WTC11 (cell line): Measurements from ENCODE around the gene TMEM108. TPM values are rescaled to one million over a fixed set of nuclear protein-coding genes. Genes with fewer than 3 reads are reported as not detected.

Source experiments
- ATAC-seq: fragments of 200-7000 bp; cut with Tn5 transposase; 2 replicates; pipeline ENCODE4 v1.10.0; 2021; ENCODE audit warnings: mild to moderate bottlenecking, moderate library complexity
- CTCF ChIA-PET: fragments of 300-600 bp; sonication (Branson Sonifier 250); formaldehyde crosslinking; loops from one replicate; lab custom pipeline; 2021; ENCODE audit warnings: antibody characterized with exemption; lab: Charles Lee
- POLR2A ChIA-PET: fragments of 350-600 bp; sonication (Branson Sonifier 250); formaldehyde crosslinking; loops from one replicate; lab custom pipeline; 2021; ENCODE audit warnings: antibody characterized with exemption; lab: Charles Lee
- DNase-seq: peaks from one replicate; pipeline ENCODE4 v3.0.0; 2021; ENCODE audit warnings: low spot score
- H3K27ac Mint-ChIP-seq: 2 replicates; pipeline ENCODE4 v1.8.0; 2021; ENCODE audit warnings: mixed read lengths
- H3K27me3 Mint-ChIP-seq: 2 replicates; pipeline ENCODE4 v1.8.0; 2021; ENCODE audit warnings: low read depth, mild to moderate bottlenecking, moderate library complexity, mixed read lengths
- H3K36me3 Mint-ChIP-seq: 2 replicates; pipeline ENCODE4 v1.8.0; 2021; ENCODE audit warnings: mixed read lengths
- H3K4me1 Mint-ChIP-seq: 2 replicates; pipeline ENCODE4 v1.8.0; 2022; ENCODE audit warnings: mixed read lengths
- H3K4me3 Mint-ChIP-seq: 2 replicates; pipeline ENCODE4 v1.8.0; 2021; ENCODE audit warnings: mild to moderate bottlenecking, moderate library complexity, mixed read lengths
- H3K9me3 Mint-ChIP-seq: 2 replicates; pipeline ENCODE4 v1.8.0; 2021; ENCODE audit warnings: mixed read lengths
- ATF1 ChIP-seq: sonication (generic); formaldehyde crosslinking; IDR thresholded peaks from 2 replicates; pipeline ENCODE4 v1.8.1; 2023; ENCODE audit warnings: mild to moderate bottlenecking, moderate library complexity, missing genetic modification reagents
- ATF2 ChIP-seq: sonication (generic); formaldehyde crosslinking; IDR thresholded peaks from 2 replicates; pipeline ENCODE4 v1.8.1; 2022; ENCODE audit warnings: low read depth, missing genetic modification reagents, borderline replicate concordance
- CTCF ChIP-seq: fragments of 200-600 bp; IDR thresholded peaks from 2 replicates; pipeline ENCODE4 v1.8.0; 2022; ENCODE audit warnings: antibody characterized with exemption
- ELF4 ChIP-seq: sonication (generic); formaldehyde crosslinking; IDR thresholded peaks from 2 replicates; pipeline ENCODE4 v1.8.1; 2022; ENCODE audit warnings: low read depth, mild to moderate bottlenecking, moderate library complexity, missing genetic modification reagents
- FOXJ3 ChIP-seq: sonication (generic); formaldehyde crosslinking; IDR thresholded peaks from 2 replicates; pipeline ENCODE4 v1.9.0; 2021; ENCODE audit warnings: missing genetic modification reagents, mild to moderate bottlenecking, borderline replicate concordance
- JUN ChIP-seq: sonication (generic); formaldehyde crosslinking; IDR thresholded peaks from 2 replicates; pipeline ENCODE4 v1.8.0; 2023; ENCODE audit warnings: mild to moderate bottlenecking, missing genetic modification reagents
- MXD4 ChIP-seq: fragments of 250-450 bp; sonication (Bioruptor Pico); IDR thresholded peaks from 2 replicates; pipeline ENCODE4 v1.8.0; 2021; ENCODE audit warnings: mild to moderate bottlenecking, moderate library complexity, borderline replicate concordance
- MYBL2 ChIP-seq: sonication (generic); formaldehyde crosslinking; IDR thresholded peaks from 2 replicates; pipeline ENCODE4 v1.8.1; 2023; ENCODE audit warnings: mild to moderate bottlenecking, moderate library complexity, missing genetic modification reagents
- NR2C2 ChIP-seq: sonication (generic); formaldehyde crosslinking; IDR thresholded peaks from 2 replicates; pipeline ENCODE4 v1.8.0; 2022; ENCODE audit warnings: mild to moderate bottlenecking, missing genetic modification reagents
- RELA ChIP-seq: sonication (generic); formaldehyde crosslinking; IDR thresholded peaks from 2 replicates; pipeline ENCODE4 v1.8.1; 2022; ENCODE audit warnings: missing genetic modification reagents, mild to moderate bottlenecking, borderline replicate concordance
- SMAD4 ChIP-seq: sonication (generic); formaldehyde crosslinking; IDR thresholded peaks from 2 replicates; pipeline ENCODE4 v1.8.0; 2022; ENCODE audit warnings: mild to moderate bottlenecking, missing genetic modification reagents
- SP1 ChIP-seq: sonication (generic); formaldehyde crosslinking; conservative IDR thresholded peaks from 2 replicates; pipeline ENCODE4 v1.8.1; 2022; ENCODE audit warnings: missing genetic modification reagents
- STAT6 ChIP-seq: sonication (generic); formaldehyde crosslinking; conservative IDR thresholded peaks from 2 replicates; pipeline ENCODE4 v1.8.1; 2023; ENCODE audit warnings: mild to moderate bottlenecking, low read depth, missing genetic modification reagents, moderate library complexity
- TCF7 ChIP-seq: sonication (generic); formaldehyde crosslinking; IDR thresholded peaks from 2 replicates; pipeline ENCODE4 v1.8.0; 2022; ENCODE audit warnings: mild to moderate bottlenecking, low read depth, missing genetic modification reagents, moderate library complexity
- TEAD1 ChIP-seq: sonication (generic); formaldehyde crosslinking; IDR thresholded peaks from 2 replicates; pipeline ENCODE4 v1.8.0; 2022; ENCODE audit warnings: mild to moderate bottlenecking, missing genetic modification reagents
- ZBTB21 ChIP-seq: sonication (generic); formaldehyde crosslinking; IDR thresholded peaks from 2 replicates; pipeline ENCODE4 v1.8.1; 2023; ENCODE audit warnings: mild to moderate bottlenecking, missing genetic modification reagents, borderline replicate concordance
- ZNF121 ChIP-seq: sonication (generic); formaldehyde crosslinking; IDR thresholded peaks from 2 replicates; pipeline ENCODE4 v1.8.0; 2023; ENCODE audit warnings: missing genetic modification reagents
- ZNF263 ChIP-seq: sonication (generic); formaldehyde crosslinking; IDR thresholded peaks from 2 replicates; pipeline ENCODE4 v1.8.1; 2022; ENCODE audit warnings: low read depth, mild to moderate bottlenecking, moderate library complexity, missing genetic modification reagents
- ZNF671 ChIP-seq: fragments of 250-450 bp; sonication (Bioruptor Pico); IDR thresholded peaks from 2 replicates; pipeline ENCODE4 v1.8.0; 2021; ENCODE audit warnings: mild to moderate bottlenecking
- total RNA-seq: library from RNA; stranded (reverse); gene quantifications from 3 replicates; pipeline ENCODE4 v1.2.3, GENCODE V29; 2021
- TF ChIP-seq, protein P1 (sequence below): sonication (generic); formaldehyde crosslinking; IDR thresholded peaks from 2 replicates; pipeline ENCODE4 v1.8.0; 2022; ENCODE audit warnings: mild to moderate bottlenecking, missing genetic modification reagents
- TF ChIP-seq, protein P2 (sequence below): sonication (generic); formaldehyde crosslinking; IDR thresholded peaks from 2 replicates; pipeline ENCODE4 v1.8.1; 2022; ENCODE audit warnings: mild to moderate bottlenecking, moderate library complexity, missing genetic modification reagents
- TF ChIP-seq, protein P3 (sequence below): sonication (generic); formaldehyde crosslinking; IDR thresholded peaks from 2 replicates; pipeline ENCODE4 v1.8.1; 2022; ENCODE audit warnings: mild to moderate bottlenecking, missing genetic modification reagents, moderate library complexity, borderline replicate concordance

TMEM108 gene
- total RNA-seq, 1 experiment from 2014 or later: 14.7 TPM

DNA sequence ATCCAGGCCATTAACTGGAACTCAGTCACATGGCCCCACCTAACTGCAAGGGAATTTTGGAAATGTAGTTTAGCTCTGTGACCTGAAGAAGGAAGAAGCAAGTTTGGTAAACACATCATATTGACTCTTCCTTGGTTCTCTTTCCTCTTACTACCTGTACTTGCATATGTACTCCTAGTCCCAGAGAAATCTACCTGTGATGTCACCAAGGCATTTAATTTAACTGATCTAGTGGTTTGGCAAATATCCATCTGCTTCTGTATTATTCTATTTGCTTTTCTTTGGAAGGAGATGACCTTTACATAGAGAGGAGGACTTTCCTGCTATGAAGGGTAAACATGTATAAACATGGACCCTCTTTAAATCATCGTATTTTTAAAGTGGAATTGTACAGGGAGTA, 150.8 kb downstream of the TMEM108 start:
- H3K36me3 Mint-ChIP-seq: no peaks in the 10 kb centered on the region
- CTCF ChIA-PET: no interaction called here
- ATAC-seq: no peak
- no peaks in the 10 kb centered on the region for H3K27me3 Mint-ChIP-seq
- no peak for DNase-seq
- H3K4me3 Mint-ChIP-seq: no peak overlapping the region
- no peak overlapping the region for H3K27ac Mint-ChIP-seq
- TF ChIP-seq TCF7 (CRISPR knock-in tag) (no peak), ATF2 (CRISPR knock-in tag) (no peak), ZNF671 (no peak), MXD4 (CRISPR knock-in tag) (no peak), RELA (CRISPR knock-in tag) (no peak), ZNF263 (CRISPR knock-in tag) (no peak), ELF4 (CRISPR knock-in tag) (no peak), FOXJ3 (CRISPR knock-in tag) (no peak)
- TF ChIP-seq, protein P1, sequence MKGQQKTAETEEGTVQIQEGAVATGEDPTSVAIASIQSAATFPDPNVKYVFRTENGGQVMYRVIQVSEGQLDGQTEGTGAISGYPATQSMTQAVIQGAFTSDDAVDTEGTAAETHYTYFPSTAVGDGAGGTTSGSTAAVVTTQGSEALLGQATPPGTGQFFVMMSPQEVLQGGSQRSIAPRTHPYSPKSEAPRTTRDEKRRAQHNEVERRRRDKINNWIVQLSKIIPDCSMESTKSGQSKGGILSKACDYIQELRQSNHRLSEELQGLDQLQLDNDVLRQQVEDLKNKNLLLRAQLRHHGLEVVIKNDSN: no peak
- H3K9me3 Mint-ChIP-seq: no peaks in the 10 kb centered on the region
- H3K4me1 Mint-ChIP-seq: peaks cover 20% of the 10 kb centered on the region
- POLR2A ChIA-PET: no interaction called here

- Mint-ChIP-seq H3K4me3 (no peak overlapping the region), H3K9me3 (no peaks in the 10 kb centered on the region), H3K27ac (no peak overlapping the region), H3K36me3 (no peaks in the 10 kb centered on the region), H3K27me3 (no peaks in the 10 kb centered on the region), H3K4me1 (peaks cover 24% of the 10 kb centered on the region)
- CTCF ChIA-PET: no interaction called here
- POLR2A ChIA-PET: no interaction called here
- ATAC-seq (no peak), DNase-seq (no peak)
- TF ChIP-seq SP1 (no peak), ATF1 (CRISPR knock-in tag) (no peak), SMAD4 (CRISPR knock-in tag) (no peak), CTCF (no peak), JUN (CRISPR knock-in tag) (no peak), TEAD1 (no peak), NR2C2 (CRISPR knock-in tag) (no peak), ELF4 (CRISPR knock-in tag) (no peak), ZBTB21 (CRISPR knock-in tag) (no peak), ZNF121 (CRISPR knock-in tag) (no peak)
Measured at GRCh38 chr3:133189893-133190292, 151.7 kb downstream of the TMEM108 start.

DNA sequence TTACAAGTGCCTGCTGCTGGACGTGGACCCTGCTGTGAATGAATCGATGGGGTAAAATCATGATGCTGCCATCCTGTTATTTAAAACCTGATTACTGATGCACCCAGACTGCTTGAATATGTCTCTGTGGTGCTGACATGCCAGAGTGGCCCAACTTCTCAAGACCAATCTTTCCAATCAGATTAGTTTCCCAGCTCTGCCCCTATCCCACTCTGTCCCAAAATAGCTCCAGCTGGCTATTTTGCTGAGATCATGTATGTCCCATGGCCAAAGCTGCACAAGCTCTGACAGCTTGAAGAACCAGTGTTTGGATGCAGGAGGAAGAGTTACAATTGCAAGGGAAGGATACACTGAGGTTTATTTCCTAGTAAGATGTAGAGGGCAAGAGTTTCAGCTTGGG, 153.6 kb downstream of the TMEM108 start:
- H3K4me1 Mint-ChIP-seq: peaks cover 24% of the 10 kb centered on the region
- CTCF ChIA-PET: interaction anchor here (1.0 kb wide), 1 partner anchor 151 kb away, joined by 3 read pairs; no protein-coding TSS in a partner anchor
- no peak for TF ChIP-seq RELA (CRISPR knock-in tag)
- TF ChIP-seq NR2C2 (CRISPR knock-in tag): no peak
- TF ChIP-seq ZNF121 (CRISPR knock-in tag): no peak
- TF ChIP-seq MYBL2 (CRISPR knock-in tag): no peak
- TF ChIP-seq, protein P2, sequence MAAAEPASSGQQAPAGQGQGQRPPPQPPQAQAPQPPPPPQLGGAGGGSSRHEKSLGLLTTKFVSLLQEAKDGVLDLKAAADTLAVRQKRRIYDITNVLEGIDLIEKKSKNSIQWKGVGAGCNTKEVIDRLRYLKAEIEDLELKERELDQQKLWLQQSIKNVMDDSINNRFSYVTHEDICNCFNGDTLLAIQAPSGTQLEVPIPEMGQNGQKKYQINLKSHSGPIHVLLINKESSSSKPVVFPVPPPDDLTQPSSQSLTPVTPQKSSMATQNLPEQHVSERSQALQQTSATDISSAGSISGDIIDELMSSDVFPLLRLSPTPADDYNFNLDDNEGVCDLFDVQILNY (CRISPR knock-in tag): no peak
- TF ChIP-seq, protein P1: no peak
- TF ChIP-seq, protein P3, sequence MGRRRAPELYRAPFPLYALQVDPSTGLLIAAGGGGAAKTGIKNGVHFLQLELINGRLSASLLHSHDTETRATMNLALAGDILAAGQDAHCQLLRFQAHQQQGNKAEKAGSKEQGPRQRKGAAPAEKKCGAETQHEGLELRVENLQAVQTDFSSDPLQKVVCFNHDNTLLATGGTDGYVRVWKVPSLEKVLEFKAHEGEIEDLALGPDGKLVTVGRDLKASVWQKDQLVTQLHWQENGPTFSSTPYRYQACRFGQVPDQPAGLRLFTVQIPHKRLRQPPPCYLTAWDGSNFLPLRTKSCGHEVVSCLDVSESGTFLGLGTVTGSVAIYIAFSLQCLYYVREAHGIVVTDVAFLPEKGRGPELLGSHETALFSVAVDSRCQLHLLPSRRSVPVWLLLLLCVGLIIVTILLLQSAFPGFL (CRISPR knock-in tag): no peak
- no peak for TF ChIP-seq STAT6 (CRISPR knock-in tag)
- TF ChIP-seq ELF4 (CRISPR knock-in tag): no peak

More for the DNA sequence above, 153.6 kb downstream of the TMEM108 start:
- no peak for ATAC-seq
- 0 out of 2 replicates have a peak, but pooled peaks cover 3% of the 10 kb centered on the region for H3K9me3 Mint-ChIP-seq
- POLR2A ChIA-PET: no interaction called here
- H3K4me3 Mint-ChIP-seq: no peak overlapping the region
- no peak for DNase-seq
- no peaks in the 10 kb centered on the region for H3K36me3 Mint-ChIP-seq
- no peaks in the 10 kb centered on the region for H3K27me3 Mint-ChIP-seq
- peak overlapping the region; percentile 61 for H3K27ac Mint-ChIP-seq
